Breast epithelium (tissue), 4 donors: ENCODE results near the gene LIMS1. TPM values are rescaled to one million over a fixed set of nuclear protein-coding genes. Genes with fewer than 3 reads are reported as not detected.

Source experiments
- DNase-seq, 2 donors: peaks; one replicate each; pipeline ENCODE4 v3.0.0-alpha.2; 2019; ENCODE audit warnings: low spot score in 2 of 2
- H3K27ac ChIP-seq, 2 donors: fragments of 200-600 bp; sonication (generic) in 1 of 2; one replicate each; pipeline ENCODE4 v1.5.1; 2016 to 2019; ENCODE audit warnings: mild to moderate bottlenecking in 1 of 2
- H3K27me3 ChIP-seq, 2 donors: fragments of 200-600 bp; sonication (generic) in 1 of 2; one replicate each; pipeline versions ENCODE4 v1.5.1 to v1.6.0; 2017 to 2019; ENCODE audit warnings: control low read depth in 1 of 2, mild to moderate bottlenecking in 1 of 2
- H3K36me3 ChIP-seq: fragments of 200-600 bp; one replicate; pipeline ENCODE4 v1.5.1; 2019
- H3K4me1 ChIP-seq, 2 donors: fragments of 200-600 bp; sonication (generic); one replicate each; pipeline ENCODE4 v1.5.1; 2016 to 2019; ENCODE audit warnings: control low read depth in 1 of 2
- H3K4me3 ChIP-seq, 3 donors: fragments of 200-600 bp; sonication (generic); 1 replicate in 2 of 3; 2 replicates in 1 of 3; pipeline ENCODE4 v1.5.1; 2016 to 2019; ENCODE audit warnings: mild to moderate bottlenecking in 3 of 3, moderate library complexity in 2 of 3
- H3K9me3 ChIP-seq, 2 donors: fragments of 200-600 bp; sonication (generic) in 1 of 2; one replicate each; pipeline ENCODE4 v1.5.1; 2016 to 2019; ENCODE audit warnings: control low read depth in 1 of 2
- POLR2A ChIP-seq: fragments of 450-650 bp; IDR thresholded peaks from one replicate; pipeline ENCODE4 v1.6.1; 2016; ENCODE audit warnings: antibody characterized with exemption, mild to moderate bottlenecking, moderate library complexity
- POLR2AphosphoS5 ChIP-seq, 3 donors: sonication (generic); formaldehyde crosslinking; IDR thresholded peaks; one replicate each; pipeline ENCODE4 v1.6.1; 2017; ENCODE audit warnings: antibody characterized with exemption in 3 of 3
- intact Hi-C: fragments of 100-400 bp; cut with DNase I; formaldehyde crosslinking; loops from one replicate; pipeline ENCODE4 v1.15.1; 2023; ENCODE audit warnings: low total_unique reads
- total RNA-seq, 3 donors: library from RNA; depleted of rRNA; stranded (reverse); fragments of >200 nt; gene quantifications; one replicate each; pipeline ENCODE4 v1.1.0, GENCODE V29; 2016
- TF ChIP-seq, protein P1 (sequence below), 3 donors: fragments of 450-650 bp; IDR thresholded peaks; one replicate each; pipeline ENCODE4 v1.5.1; 2016 to 2017; ENCODE audit warnings: antibody characterized with exemption in 3 of 3, mild to moderate bottlenecking in 3 of 3, moderate library complexity in 3 of 3

Gene LIMS1
- total RNA-seq, 3 donors from 2014 or later, result 66.5 to 123 (median 93.1) TPM

DNA sequence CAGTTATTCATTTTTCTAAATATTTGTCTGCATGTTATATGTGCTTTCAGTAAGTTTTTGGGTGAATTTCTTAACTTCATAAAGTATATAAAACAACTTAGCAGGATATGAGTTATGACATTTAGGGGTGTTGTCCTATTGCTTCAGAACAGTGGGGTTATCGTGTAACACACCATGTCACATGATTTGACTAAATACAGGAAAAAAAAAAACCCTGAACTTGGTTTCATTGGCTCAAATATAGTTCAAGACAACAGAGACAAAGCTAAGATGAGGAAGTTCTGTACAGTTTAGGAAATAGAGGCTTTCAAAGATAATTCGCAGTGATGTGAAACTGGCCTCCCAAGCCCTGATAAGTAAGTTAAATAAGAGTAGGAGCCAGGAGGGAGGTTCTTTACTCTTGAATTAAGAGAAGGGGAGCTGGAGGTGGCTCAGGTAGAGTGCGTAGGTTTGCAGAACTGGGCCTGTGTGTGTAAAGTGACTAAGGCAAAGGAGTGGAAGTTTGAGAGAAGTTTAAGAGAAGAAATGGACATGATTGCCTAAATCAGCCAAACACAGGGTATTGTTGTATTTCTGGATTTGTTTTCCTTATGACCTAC, 53.9 kb downstream of the LIMS1 start:
- Histone ChIP-seq H3K27ac (peak overlapping the region; percentile 63 to 69), H3K27me3 (no peaks in the 10 kb centered on the region), H3K9me3 (no peaks in the 10 kb centered on the region), H3K4me1 (no peaks in the 10 kb centered on the region), H3K36me3 (no peaks in the 10 kb centered on the region), H3K4me3 (no peak overlapping the region)
- DNase-seq, result no peak
- TF ChIP-seq POLR2AphosphoS5 (IDR thresholded peaks at IDR 0.05) (no peak), POLR2A (no peak)
- TF ChIP-seq, protein P1, sequence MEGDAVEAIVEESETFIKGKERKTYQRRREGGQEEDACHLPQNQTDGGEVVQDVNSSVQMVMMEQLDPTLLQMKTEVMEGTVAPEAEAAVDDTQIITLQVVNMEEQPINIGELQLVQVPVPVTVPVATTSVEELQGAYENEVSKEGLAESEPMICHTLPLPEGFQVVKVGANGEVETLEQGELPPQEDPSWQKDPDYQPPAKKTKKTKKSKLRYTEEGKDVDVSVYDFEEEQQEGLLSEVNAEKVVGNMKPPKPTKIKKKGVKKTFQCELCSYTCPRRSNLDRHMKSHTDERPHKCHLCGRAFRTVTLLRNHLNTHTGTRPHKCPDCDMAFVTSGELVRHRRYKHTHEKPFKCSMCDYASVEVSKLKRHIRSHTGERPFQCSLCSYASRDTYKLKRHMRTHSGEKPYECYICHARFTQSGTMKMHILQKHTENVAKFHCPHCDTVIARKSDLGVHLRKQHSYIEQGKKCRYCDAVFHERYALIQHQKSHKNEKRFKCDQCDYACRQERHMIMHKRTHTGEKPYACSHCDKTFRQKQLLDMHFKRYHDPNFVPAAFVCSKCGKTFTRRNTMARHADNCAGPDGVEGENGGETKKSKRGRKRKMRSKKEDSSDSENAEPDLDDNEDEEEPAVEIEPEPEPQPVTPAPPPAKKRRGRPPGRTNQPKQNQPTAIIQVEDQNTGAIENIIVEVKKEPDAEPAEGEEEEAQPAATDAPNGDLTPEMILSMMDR (IDR thresholded peaks at IDR 0.05), result no peak
- intact Hi-C loops, result no loop called here

DNA sequence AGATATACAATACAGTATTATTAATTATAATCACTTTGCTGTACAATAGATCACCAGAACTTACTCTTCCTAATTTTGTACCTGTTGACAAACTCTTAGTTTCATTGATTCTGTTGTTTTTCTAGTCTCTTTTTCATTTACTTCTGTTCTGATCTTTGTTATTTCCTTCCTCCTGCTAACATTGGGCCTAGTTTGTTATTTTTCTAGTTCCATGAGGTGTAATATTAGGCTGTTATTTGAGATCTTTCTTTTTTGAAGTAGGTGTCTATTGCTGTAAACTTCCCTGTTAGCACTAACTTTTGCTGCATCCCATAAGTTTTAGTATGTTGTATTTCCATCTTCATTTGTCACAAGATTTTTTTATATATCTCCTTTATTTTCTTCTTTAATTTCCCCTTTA, 55.1 kb downstream of the LIMS1 start:
- TF ChIP-seq POLR2A, result no peak
- TF ChIP-seq, protein P1 (IDR thresholded peaks at IDR 0.05), result no peak
- TF ChIP-seq POLR2AphosphoS5 (IDR thresholded peaks at IDR 0.05), result no peak
- DNase-seq, result no peak
- Histone ChIP-seq H3K4me3 (no peak overlapping the region), H3K27ac (no peak overlapping the region), H3K9me3 (no peaks in the 10 kb centered on the region), H3K27me3 (no peaks in the 10 kb centered on the region), H3K4me1 (no peaks in the 10 kb centered on the region), H3K36me3 (no peaks in the 10 kb centered on the region)
- intact Hi-C loops, result no loop called here

DNA sequence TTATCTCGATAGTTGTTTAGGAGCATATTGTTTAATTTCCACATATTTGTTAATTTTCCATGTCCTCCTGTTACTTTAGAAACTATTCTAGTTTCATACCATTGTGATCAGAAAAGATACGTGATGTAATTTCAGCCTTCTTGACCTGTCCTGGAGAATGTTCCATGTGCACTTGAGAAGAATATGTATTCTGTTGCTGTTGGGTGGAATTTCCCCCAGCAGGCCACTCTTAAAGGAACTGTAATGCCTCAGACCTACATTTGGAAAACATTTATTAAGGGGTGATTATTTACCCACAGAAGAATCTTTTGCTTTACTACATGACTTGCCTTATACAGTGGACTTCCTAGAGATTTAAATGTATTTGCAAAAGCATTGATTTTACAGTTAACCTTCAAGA, 55.5 kb downstream of the LIMS1 start:
- Histone ChIP-seq H3K9me3 (no peaks in the 10 kb centered on the region), H3K4me3 (no peak overlapping the region), H3K27ac (no peak overlapping the region), H3K36me3 (no peaks in the 10 kb centered on the region), H3K4me1 (no peaks in the 10 kb centered on the region), H3K27me3 (no peaks in the 10 kb centered on the region)
- intact Hi-C loops, result no loop called here
- no peak for TF ChIP-seq POLR2A
- TF ChIP-seq, protein P1 (IDR thresholded peaks at IDR 0.05), result no peak
- TF ChIP-seq POLR2AphosphoS5 (IDR thresholded peaks at IDR 0.05), result no peak
- DNase-seq, result no peak

DNA sequence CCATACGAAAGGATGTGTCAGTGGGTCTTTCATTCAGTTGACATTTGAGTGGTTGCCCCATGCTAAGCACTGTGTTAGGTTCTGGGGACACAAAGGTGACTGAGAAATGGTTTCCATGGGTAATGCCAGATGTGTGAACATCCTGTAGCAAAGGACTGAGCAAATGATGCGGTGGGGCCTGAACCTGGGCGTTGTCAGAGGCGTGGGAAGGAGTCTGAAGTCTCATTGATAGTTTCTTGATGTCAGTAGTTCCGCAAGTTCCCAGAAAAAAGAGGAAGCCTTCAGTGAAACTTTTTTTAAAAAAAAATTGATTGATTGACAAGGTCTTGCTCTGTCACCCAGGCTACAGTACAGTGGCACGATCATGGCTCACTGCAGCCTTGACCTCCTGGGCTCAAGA, 56.9 kb downstream of the LIMS1 start:
- Histone ChIP-seq H3K27me3 (no peaks in the 10 kb centered on the region), H3K27ac (no peak overlapping the region), H3K36me3 (no peaks in the 10 kb centered on the region), H3K4me1 (no peaks in the 10 kb centered on the region), H3K9me3 (no peaks in the 10 kb centered on the region), H3K4me3 (no peak overlapping the region)
- intact Hi-C loops, result no loop called here
- TF ChIP-seq, protein P1 (IDR thresholded peaks at IDR 0.05), result no peak
- no peak for TF ChIP-seq POLR2A
- TF ChIP-seq POLR2AphosphoS5 (IDR thresholded peaks at IDR 0.05), result no peak
- no peak for DNase-seq

DNA sequence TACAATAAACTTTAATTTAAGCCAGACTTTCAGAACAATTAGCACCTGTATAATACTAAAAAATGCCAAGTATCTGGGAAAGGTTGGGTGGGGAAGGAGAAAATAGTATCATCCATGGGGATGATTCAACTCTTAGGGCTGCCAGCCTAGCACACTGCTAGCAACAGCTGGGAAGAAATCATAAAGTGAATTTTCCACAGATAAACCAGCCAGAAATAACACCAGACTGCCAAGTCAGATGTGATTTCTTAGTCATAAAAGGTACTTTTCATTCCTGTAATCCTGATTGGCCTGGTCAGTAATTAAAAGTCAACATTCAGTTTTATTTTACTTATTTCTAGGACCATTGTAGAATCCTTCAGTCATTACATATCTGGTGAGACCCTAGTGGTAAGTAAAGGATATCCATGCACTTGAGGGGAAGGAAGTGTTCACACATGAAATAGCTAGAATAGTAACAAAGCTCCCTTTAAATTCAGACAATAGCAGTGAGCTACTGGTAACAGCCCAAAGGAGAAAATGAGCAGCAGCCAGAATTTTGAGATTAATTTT, 59.4 kb downstream of the LIMS1 start:
- no peak for DNase-seq
- no peaks in the 10 kb centered on the region for H3K4me1 ChIP-seq
- intact Hi-C loops, result no loop called here
- no peaks in the 10 kb centered on the region for H3K36me3 ChIP-seq
- no peak for TF ChIP-seq POLR2A
- TF ChIP-seq, protein P1 (IDR thresholded peaks at IDR 0.05), result peak in 2 of 3 donors; percentile 7 to 28
- no peaks in the 10 kb centered on the region for H3K9me3 ChIP-seq
- H3K27me3 ChIP-seq, result no peaks in the 10 kb centered on the region
- H3K4me3 ChIP-seq, result no peak overlapping the region
- peak overlapping the region; percentile 74 to 88 for H3K27ac ChIP-seq
